ENCODE measurements around the gene MEIOSIN.
"Not testable (repeated sequence)": the region's sequence is repeated elsewhere in the genome, so short reads cannot be mapped to it uniquely, and the experiment has no call there.

Gene MEIOSIN

GRCh38 chr19:45733160-45733810, at the start of gene MEIOSIN:
MEIOSIN (plus strand) TSS chr19:45733439; CDS start chr19:45735377, 1,938 bp downstream.
- Mint-ChIP-seq H3K4me1 (peaks cover 22% of the 10 kb centered on the region), H3K27me3 (no peaks in the 10 kb centered on the region), H3K27ac (no peak within 1 kb of the TSS), H3K4me3 (no peak within 1 kb of the TSS), H3K36me3 (no peaks in the 10 kb centered on the region), H3K9me3 (no peaks in the 10 kb centered on the region)

GRCh38 chr19:45685045-45685444, 48.2 kb upstream of the MEIOSIN start:
- H3K4me1 Mint-ChIP-seq, result peaks cover 17% of the 10 kb centered on the region
- H3K27me3 Mint-ChIP-seq, H3K9me3 Mint-ChIP-seq, H3K4me3 Mint-ChIP-seq, H3K27ac Mint-ChIP-seq, H3K36me3 Mint-ChIP-seq: not testable (repeated sequence)

- H3K27ac Mint-ChIP-seq, result no peak overlapping the region
- no peaks in the 10 kb centered on the region for H3K27me3 Mint-ChIP-seq
- no peaks in the 10 kb centered on the region for H3K9me3 Mint-ChIP-seq
- peaks cover 9% of the 10 kb centered on the region for H3K36me3 Mint-ChIP-seq
- peaks cover 22% of the 10 kb centered on the region for H3K4me1 Mint-ChIP-seq
- no peak overlapping the region for H3K4me3 Mint-ChIP-seq
Measured at GRCh38 chr19:45687599-45687998, 45.6 kb upstream of the MEIOSIN start.

- Mint-ChIP-seq H3K27me3 (no peaks in the 10 kb centered on the region), H3K4me1 (peaks cover 24% of the 10 kb centered on the region), H3K27ac (peak within 1 kb of the TSS; percentile 99), H3K4me3 (peak within 1 kb of the TSS; percentile 94), H3K9me3 (no peaks in the 10 kb centered on the region), H3K36me3 (peaks cover 12% of the 10 kb centered on the region)
Measured at GRCh38 chr19:45691516-45692186, 41.6 kb upstream of the MEIOSIN start, which contains the start of gene SNRPD2. SNRPD2 (minus strand) TSS chr19:45691953; CDS start chr19:45691888, 65 bp downstream.

GRCh38 chr19:45692187-45693105, 40.8 kb upstream of the MEIOSIN start, which contains the start of gene QPCTL:
QPCTL (plus strand) TSS chr19:45692666; CDS start chr19:45692704, 38 bp downstream.
- Mint-ChIP-seq H3K4me1 (peaks cover 25% of the 10 kb centered on the region), H3K36me3 (peaks cover 12% of the 10 kb centered on the region), H3K27me3 (no peaks in the 10 kb centered on the region), H3K4me3 (peak within 1 kb of the TSS; percentile 94), H3K27ac (peak within 1 kb of the TSS; percentile 99), H3K9me3 (no peaks in the 10 kb centered on the region)

GRCh38 chr19:45693106-45693788, 40.0 kb upstream of the MEIOSIN start:
- Mint-ChIP-seq H3K36me3 (peaks cover 14% of the 10 kb centered on the region), H3K27ac (peak overlapping the region; percentile 92), H3K4me1 (peaks cover 30% of the 10 kb centered on the region), H3K4me3 (peak overlapping the region; percentile 94), H3K27me3 (no peaks in the 10 kb centered on the region), H3K9me3 (no peaks in the 10 kb centered on the region)

- no peaks in the 10 kb centered on the region for H3K27me3 Mint-ChIP-seq
- no peak overlapping the region for H3K27ac Mint-ChIP-seq
- H3K4me3 Mint-ChIP-seq, result no peak overlapping the region
- H3K9me3 Mint-ChIP-seq, result no peaks in the 10 kb centered on the region
- H3K36me3 Mint-ChIP-seq, result peaks cover 8% of the 10 kb centered on the region
- H3K4me1 Mint-ChIP-seq, result peaks cover 6% of the 10 kb centered on the region
Measured at GRCh38 chr19:45701676-45702075, 31.6 kb upstream of the MEIOSIN start.

- Mint-ChIP-seq H3K36me3 (peaks cover 4% of the 10 kb centered on the region), H3K9me3 (no peaks in the 10 kb centered on the region), H3K4me3 (no peak overlapping the region), H3K27ac (no peak overlapping the region), H3K4me1 (peaks cover 9% of the 10 kb centered on the region), H3K27me3 (no peaks in the 10 kb centered on the region)
Measured at GRCh38 chr19:45705115-45705514, 28.1 kb upstream of the MEIOSIN start.

- Mint-ChIP-seq H3K27ac (no peak overlapping the region), H3K36me3 (peaks cover 6% of the 10 kb centered on the region), H3K9me3 (no peaks in the 10 kb centered on the region), H3K4me1 (peaks cover 16% of the 10 kb centered on the region), H3K4me3 (no peak overlapping the region), H3K27me3 (no peaks in the 10 kb centered on the region)
Measured at GRCh38 chr19:45705710-45706415, 27.4 kb upstream of the MEIOSIN start.

- Mint-ChIP-seq H3K36me3 (peaks cover 4% of the 10 kb centered on the region), H3K9me3 (no peaks in the 10 kb centered on the region), H3K27me3 (no peaks in the 10 kb centered on the region), H3K27ac (peak overlapping the region; percentile 62), H3K4me1 (peaks cover 33% of the 10 kb centered on the region), H3K4me3 (no peak overlapping the region)
Measured at GRCh38 chr19:45710356-45711130, 22.7 kb upstream of the MEIOSIN start.

GRCh38 chr19:45711851-45712698, 21.2 kb upstream of the MEIOSIN start:
- H3K9me3 Mint-ChIP-seq, result no peaks in the 10 kb centered on the region
- H3K36me3 Mint-ChIP-seq, result peaks cover 4% of the 10 kb centered on the region
- no peak overlapping the region for H3K27ac Mint-ChIP-seq
- H3K4me3 Mint-ChIP-seq, result no peak overlapping the region
- H3K27me3 Mint-ChIP-seq, result no peaks in the 10 kb centered on the region
- H3K4me1 Mint-ChIP-seq, result peaks cover 41% of the 10 kb centered on the region

- Mint-ChIP-seq H3K4me3 (no peak overlapping the region), H3K27ac (no peak overlapping the region), H3K4me1 (peaks cover 47% of the 10 kb centered on the region), H3K27me3 (no peaks in the 10 kb centered on the region), H3K36me3 (peaks cover 4% of the 10 kb centered on the region), H3K9me3 (no peaks in the 10 kb centered on the region)
Measured at GRCh38 chr19:45712699-45713067, 20.6 kb upstream of the MEIOSIN start.

GRCh38 chr19:45713141-45713540, 20.1 kb upstream of the MEIOSIN start:
- H3K36me3 Mint-ChIP-seq, result peaks cover 4% of the 10 kb centered on the region
- no peak overlapping the region for H3K4me3 Mint-ChIP-seq
- no peak overlapping the region for H3K27ac Mint-ChIP-seq
- H3K27me3 Mint-ChIP-seq, result no peaks in the 10 kb centered on the region
- no peaks in the 10 kb centered on the region for H3K9me3 Mint-ChIP-seq
- peaks cover 50% of the 10 kb centered on the region for H3K4me1 Mint-ChIP-seq
